Placental epithelial cell (primary cell): ENCODE data around the gene PLK4. TPM values are rescaled to one million over a fixed set of nuclear protein-coding genes. Genes with fewer than 3 reads are reported as not detected.

ENCODE experiments used
- small RNA-seq: library from RNA; depleted of rRNA; stranded (forward); fragments of <200 nt; gene quantifications from one replicate; pipeline ENCODE3, GENCODE V24; 2012
- total RNA-seq: library from RNA; depleted of rRNA; stranded (reverse); fragments of >200 nt; gene quantifications from 2 replicates; pipeline ENCODE4 v1.2.3, GENCODE V29; 2012

Gene PLK4
- total RNA-seq = 4.2 and 6.3 TPM in 2 replicates

DNA sequence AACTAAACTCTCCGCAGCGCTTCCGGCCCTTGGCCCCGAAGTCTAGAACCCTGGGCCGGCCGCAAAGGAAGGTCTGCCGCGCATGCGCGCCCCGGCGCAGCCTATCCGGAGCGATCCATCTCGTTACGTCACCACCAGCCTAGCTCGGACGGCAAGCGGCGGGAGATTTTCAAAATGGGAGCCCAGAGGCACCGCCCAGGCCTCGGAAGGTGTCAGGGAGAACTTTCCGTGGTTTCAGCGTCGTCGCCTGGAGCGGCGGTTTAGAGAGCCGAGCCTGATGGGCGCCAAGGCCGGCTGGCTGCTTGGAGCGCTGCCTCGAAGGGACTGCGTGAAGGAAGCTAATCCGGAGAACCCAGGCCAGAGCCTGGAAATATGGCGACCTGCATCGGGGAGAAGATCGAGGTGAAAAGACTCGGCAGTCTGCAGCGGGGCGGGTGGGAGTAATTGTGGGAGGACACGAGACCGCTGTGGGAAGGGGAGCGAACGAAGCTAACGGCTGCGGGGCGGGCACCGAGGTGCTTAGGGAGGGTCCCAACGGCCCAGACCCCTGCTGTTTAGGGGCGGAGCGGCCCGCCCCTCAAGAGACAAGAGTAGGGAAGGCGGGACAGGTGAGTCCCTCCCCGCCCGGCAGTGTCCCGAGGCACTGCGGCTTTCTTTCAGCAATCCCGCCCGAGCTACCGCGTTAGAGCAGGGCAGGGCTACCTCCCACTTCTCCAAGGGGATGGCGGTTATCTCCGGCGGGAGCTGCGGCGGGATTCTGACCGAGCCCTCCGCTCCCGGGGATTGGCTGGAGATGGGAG, at the start of gene PLK4:
PLK4 (plus strand) TSS at position 131 of the 800 bp plus-strand sequence; CDS start at position 373, 242 bp downstream.

Small RNA genes lying within 50 kb of the gene (small RNA-seq; reads per million reads assigned to genes)
- not detected for gene RNU6-583P

Other genes starting within 250 kb of the PLK4 start
- gene INTU, start 247.9 kb upstream of the PLK4 start, total RNA-seq = 13.0 and 13.8 TPM in 2 replicates
- not detected in 2 replicates for gene SLC25A31, start 150.5 kb upstream of the PLK4 start, total RNA-seq
- 0.98 and 1.6 TPM in 2 replicates for gene HSPA4L, start 98.6 kb upstream of the PLK4 start, total RNA-seq
- 38.1 and 42.4 TPM in 2 replicates for gene MFSD8, start 84.3 kb downstream of the PLK4 start, total RNA-seq
- gene ABHD18, start 84.5 kb downstream of the PLK4 start, total RNA-seq = 9.8 and 10.4 TPM in 2 replicates
- gene LARP1B, start 180.4 kb downstream of the PLK4 start, total RNA-seq = 20.4 and 23.9 TPM in 2 replicates